IPS DF 19.7 (cell line): ENCODE measurements around the gene RSPH1.
"Not testable (repeated sequence)": the region's sequence is repeated elsewhere in the genome, so short reads cannot be mapped to it uniquely, and the experiment has no call there.

Source experiments
- DNase-seq: peaks from one replicate; pipeline ENCODE4 v3.0.0-alpha.2; 2013; ENCODE audit warnings: low read depth, low spot score

The RSPH1 gene

GRCh38 chr21:42489006-42489563, 6.9 kb downstream of the RSPH1 start:
- DNase-seq: no peak

GRCh38 chr21:42486531-42486930, 9.5 kb downstream of the RSPH1 start:
- no peak for DNase-seq

GRCh38 chr21:42486072-42486471, 10.0 kb downstream of the RSPH1 start:
- no peak for DNase-seq

GRCh38 chr21:42484966-42485365, 11.1 kb downstream of the RSPH1 start:
- DNase-seq: no peak

GRCh38 chr21:42481169-42481568, 14.9 kb downstream of the RSPH1 start:
- DNase-seq: no peak

GRCh38 chr21:42480736-42481135, 15.3 kb downstream of the RSPH1 start:
- no peak for DNase-seq

- no peak for DNase-seq
Observed at GRCh38 chr21:42479582-42479981, 16.4 kb downstream of the RSPH1 start.

- no peak for DNase-seq
Observed at GRCh38 chr21:42478504-42478903, 17.5 kb downstream of the RSPH1 start.

- DNase-seq: no peak
Observed at GRCh38 chr21:42476388-42477331, 19.4 kb downstream of the RSPH1 start.

GRCh38 chr21:42475526-42476387, 20.3 kb downstream of the RSPH1 start:
- no peak for DNase-seq

- no peak for DNase-seq
Observed at GRCh38 chr21:42475036-42475435, 21.0 kb downstream of the RSPH1 start.

- no peak for DNase-seq
Observed at GRCh38 chr21:42474043-42474831, 21.8 kb downstream of the RSPH1 start.

- DNase-seq: no peak
Observed at GRCh38 chr21:42473498-42474042, 22.5 kb downstream of the RSPH1 start.

- DNase-seq: no peak
Observed at GRCh38 chr21:42472521-42472920, 23.5 kb downstream of the RSPH1 start.

GRCh38 chr21:42471716-42472330, 24.2 kb downstream of the RSPH1 start:
- no peak for DNase-seq

- DNase-seq: no peak
Observed at GRCh38 chr21:42471206-42471605, 24.8 kb downstream of the RSPH1 start.

GRCh38 chr21:42469726-42470125, 26.3 kb downstream of the RSPH1 start:
- not testable (repeated sequence) for DNase-seq

GRCh38 chr21:42469272-42469671, 26.8 kb downstream of the RSPH1 start:
- DNase-seq: no peak

- DNase-seq: no peak
Observed at GRCh38 chr21:42468491-42469131, 27.4 kb downstream of the RSPH1 start.
